8988T (cell line): ENCODE data around the gene SIN3B.
"Not testable (repeated sequence)": the region's sequence is repeated elsewhere in the genome, so short reads cannot be mapped to it uniquely, and the experiment has no call there.

Experiments
- DNase-seq: peaks from one replicate; pipeline ENCODE4 v3.0.0; 2011

The SIN3B gene

GRCh38 chr19:16829010-16829821, at the start of gene SIN3B:
Gene SIN3B, plus strand, starts transcription at chr19:16829398. Its CDS starts 23 bp downstream, at chr19:16829421.
- peak; percentile 76 for DNase-seq

- no peak for DNase-seq
Measured at GRCh38 chr19:16779539-16780163, 49.5 kb upstream of the SIN3B start.

GRCh38 chr19:16782719-16783118, 46.5 kb upstream of the SIN3B start:
- no peak for DNase-seq

GRCh38 chr19:16788479-16788878, 40.7 kb upstream of the SIN3B start:
- DNase-seq = no peak

GRCh38 chr19:16789238-16789637, 40.0 kb upstream of the SIN3B start:
- no peak for DNase-seq

- no peak for DNase-seq
Measured at GRCh38 chr19:16790051-16790450, 39.1 kb upstream of the SIN3B start.

- no peak for DNase-seq
Measured at GRCh38 chr19:16791942-16792341, 37.3 kb upstream of the SIN3B start.

- no peak for DNase-seq
Measured at GRCh38 chr19:16794456-16795441, 34.4 kb upstream of the SIN3B start.

- no peak for DNase-seq
Measured at GRCh38 chr19:16795731-16796130, 33.5 kb upstream of the SIN3B start.

GRCh38 chr19:16797876-16798275, 31.3 kb upstream of the SIN3B start:
- no peak for DNase-seq

- DNase-seq = not testable (repeated sequence)
Measured at GRCh38 chr19:16798326-16798725, 30.9 kb upstream of the SIN3B start.

GRCh38 chr19:16799740-16800139, 29.5 kb upstream of the SIN3B start:
- DNase-seq = no peak

- no peak for DNase-seq
Measured at GRCh38 chr19:16801600-16802013, 27.6 kb upstream of the SIN3B start.

GRCh38 chr19:16804176-16804575, 25.0 kb upstream of the SIN3B start:
- no peak for DNase-seq

GRCh38 chr19:16807549-16808284, 21.5 kb upstream of the SIN3B start:
- DNase-seq = no peak

GRCh38 chr19:16814526-16815100, 14.6 kb upstream of the SIN3B start:
- no peak for DNase-seq

GRCh38 chr19:16820056-16820455, 9.1 kb upstream of the SIN3B start:
- no peak for DNase-seq

GRCh38 chr19:16821081-16821480, 8.1 kb upstream of the SIN3B start:
- no peak for DNase-seq

- no peak for DNase-seq
Measured at GRCh38 chr19:16822648-16823047, 6.5 kb upstream of the SIN3B start.

- no peak for DNase-seq
Measured at GRCh38 chr19:16824658-16825311, 4.4 kb upstream of the SIN3B start.

- no peak for DNase-seq
Measured at GRCh38 chr19:16825312-16826052, 3.7 kb upstream of the SIN3B start.
